HG03103 (cell line): ENCODE results near the gene ACSL5.
"Not testable (repeated sequence)": the region's sequence is repeated elsewhere in the genome, so short reads cannot be mapped to it uniquely, and the experiment has no call there.

ENCODE experiments used
- ATAC-seq: cut with Tn5 transposase; IDR thresholded peaks from one replicate; pipeline ENCODE4 v1.9.1; 2021; ENCODE audit warnings: low read depth; ENCODE audit not compliant: unreplicated experiment

ACSL5 gene

DNA sequence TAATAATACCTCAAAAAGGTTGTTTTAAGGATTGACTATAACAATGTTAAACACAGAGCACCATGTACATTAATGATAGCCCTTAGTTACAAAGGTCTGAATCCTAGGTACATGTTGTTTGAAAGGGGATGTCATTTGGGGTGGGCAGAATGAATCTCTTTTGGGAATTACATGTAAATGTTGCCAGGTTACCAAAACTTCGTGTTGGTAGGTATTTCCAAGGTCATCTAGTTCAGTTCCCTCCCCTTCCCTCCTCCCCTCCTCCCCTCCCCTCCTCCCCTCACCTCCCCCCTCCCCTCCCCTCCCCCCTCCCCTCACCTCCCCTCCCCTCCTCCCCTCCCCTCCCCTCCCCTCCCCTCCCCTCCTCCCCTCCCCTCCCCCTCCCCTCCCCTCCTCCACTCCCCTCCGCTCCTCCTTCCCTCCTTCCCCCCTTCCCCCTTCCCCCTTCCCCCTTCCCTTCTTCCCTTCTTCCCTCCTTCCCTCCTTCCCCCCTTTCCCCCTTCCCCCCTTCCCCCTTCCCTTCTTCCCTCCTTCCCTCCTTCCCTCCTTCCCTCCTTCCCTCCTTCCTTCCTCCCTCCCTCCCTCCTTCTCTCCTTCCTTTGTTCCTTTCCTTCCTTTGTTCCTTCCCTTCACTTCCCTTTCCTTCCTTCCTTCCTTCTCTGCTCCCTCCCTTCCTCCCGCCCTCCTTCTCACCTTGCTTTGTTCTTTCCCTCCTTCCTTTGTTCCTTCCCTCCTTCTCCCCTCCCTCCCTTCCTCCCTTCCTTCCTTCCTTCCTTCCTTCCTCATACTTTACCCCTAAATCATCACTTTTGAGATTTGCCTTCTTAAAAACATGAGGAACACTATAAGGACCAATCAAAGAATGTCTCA lies 81.2 kb downstream of the ACSL5 start:
- no peak for ATAC-seq

DNA sequence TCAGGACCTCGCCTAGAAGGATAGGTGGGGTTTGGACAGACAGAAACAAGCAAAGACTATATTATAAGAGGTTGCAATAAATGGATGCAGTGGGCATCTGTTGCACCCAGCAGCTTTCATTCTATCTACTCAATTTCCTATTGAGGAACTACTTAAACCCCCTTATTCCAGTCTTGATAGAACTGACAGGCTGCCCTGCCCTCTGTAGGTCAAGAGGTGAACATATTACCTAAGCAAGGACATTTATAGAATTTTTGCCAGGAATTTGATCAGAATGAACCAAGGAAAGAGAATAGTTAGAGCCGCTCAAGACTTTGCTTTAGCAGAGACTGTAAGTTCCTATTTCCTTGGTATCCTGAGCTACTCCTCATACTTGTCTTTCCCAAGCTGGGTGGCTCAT lies 82.6 kb downstream of the ACSL5 start:
- no peak for ATAC-seq

DNA sequence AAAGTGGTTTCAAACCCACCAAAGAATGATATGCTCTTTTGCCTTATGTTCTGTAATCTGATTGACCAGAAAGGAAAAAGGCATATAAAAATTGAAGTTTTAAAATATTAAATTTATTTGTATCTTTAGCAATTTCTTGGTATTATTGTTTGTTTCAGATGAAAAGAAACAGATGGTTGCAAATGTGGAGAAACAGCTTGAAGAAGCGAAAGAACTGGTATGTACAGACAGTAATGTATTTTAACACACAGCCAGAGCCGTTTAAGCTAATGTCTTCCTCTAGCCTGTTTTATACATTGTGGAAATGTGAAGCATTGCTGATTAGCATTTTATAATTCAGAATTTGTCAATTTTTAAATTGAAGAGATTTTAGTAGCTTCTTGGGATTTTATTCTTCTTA lies 86.5 kb downstream of the ACSL5 start:
- no peak for ATAC-seq

DNA sequence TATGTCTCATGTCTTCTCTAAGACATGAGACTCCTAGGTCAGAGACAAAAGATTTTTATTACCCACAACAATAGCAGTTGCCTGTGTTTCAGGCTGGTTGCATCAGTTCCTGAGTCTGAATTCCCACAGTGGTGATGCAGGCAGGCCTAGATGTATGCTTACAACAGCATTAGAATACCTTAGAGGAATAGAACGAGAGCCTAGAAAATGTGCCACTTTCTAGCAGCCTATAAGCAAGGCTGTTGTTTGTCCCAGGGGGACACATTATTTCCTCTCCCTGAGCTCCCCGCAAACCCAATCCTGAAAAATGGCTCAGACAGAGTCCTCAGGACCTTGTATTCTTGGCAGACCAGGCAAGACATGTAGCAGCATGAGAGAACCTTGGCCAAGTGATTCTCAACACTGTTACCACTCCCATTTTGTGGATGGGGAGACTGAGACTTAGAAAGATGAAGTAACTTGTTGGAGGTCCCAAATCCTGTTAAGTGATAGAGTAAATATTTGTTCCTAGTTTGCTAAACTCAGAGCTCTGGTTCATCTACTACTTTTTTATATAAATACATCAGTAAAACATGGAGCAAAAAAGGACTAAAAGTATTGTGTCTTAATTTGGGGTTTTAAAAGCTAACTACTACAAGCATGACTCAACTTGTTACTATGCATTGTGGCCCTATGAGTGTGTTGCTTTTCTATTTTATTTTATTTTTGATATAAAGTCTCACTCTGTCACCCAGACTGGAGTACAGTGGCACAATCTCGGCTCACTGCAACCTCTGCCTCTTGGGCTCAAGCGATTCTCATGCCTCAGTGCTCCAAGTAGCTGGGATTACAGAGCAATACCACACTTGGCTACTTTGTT lies 87.3 kb downstream of the ACSL5 start:
- ATAC-seq, result no peak

DNA sequence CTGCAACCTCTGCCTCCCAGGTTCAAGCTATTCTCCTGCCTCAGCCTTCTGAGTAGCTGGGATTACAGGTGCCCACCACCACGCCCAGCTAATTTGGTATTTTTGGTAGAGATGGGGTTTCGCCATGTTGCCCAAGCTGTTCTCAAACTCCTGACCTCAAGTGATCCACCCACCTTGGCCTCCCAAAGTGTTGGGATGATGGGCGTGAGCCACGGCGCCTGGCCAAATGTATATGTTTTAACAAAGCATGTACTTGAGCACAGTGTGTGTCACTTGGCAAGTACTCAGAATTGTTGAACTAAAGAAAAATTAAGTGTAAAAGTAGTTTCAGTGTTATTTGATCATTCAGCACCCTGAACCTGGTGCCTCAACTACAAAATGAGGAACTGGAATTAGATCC lies 90.2 kb downstream of the ACSL5 start:
- not testable (repeated sequence) for ATAC-seq

DNA sequence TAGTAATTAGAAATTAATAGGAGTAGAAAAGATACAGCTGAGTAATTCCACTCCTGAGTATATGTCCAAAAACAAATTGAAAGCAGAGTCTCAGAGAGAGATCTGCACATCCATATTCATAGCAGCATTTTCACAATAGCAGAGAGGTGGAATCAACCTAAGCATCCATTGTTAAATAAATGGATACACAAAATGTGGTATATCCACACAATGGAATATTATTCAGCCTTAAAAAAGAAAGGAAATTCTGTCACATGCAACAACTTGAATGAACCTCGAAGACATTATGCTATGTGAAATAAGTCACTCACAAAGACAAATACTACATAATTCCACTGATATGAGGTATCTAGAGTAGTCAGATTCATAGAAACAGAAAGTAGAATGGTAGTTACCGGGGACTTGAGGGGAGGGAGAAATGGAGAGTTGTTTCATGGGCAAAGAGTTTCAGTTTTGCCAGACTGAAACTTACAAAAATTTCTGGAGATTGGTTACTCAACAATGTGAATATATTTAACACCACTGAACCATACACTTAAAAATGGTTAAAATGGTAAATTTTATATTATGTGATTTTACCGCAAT lies 91.5 kb downstream of the ACSL5 start:
- ATAC-seq, result no peak

DNA sequence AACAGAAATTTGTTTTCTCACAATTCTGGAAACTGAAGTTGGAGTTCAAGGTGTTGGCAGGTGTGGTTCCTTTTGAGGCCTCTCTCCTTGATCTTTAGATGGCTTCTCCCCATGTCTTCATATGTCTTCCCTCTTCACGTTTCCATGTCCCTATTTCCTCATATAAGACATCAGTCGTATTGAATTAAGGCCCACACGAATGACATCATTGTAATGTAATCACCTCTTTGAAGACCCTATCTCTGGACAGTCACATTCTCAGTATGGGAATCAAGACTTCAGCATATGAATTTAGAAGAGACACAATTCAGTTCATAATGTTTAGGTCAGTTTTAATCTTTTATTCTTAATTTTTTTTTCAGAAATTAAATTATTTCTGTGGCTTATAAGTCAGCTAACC lies 92.9 kb downstream of the ACSL5 start:
- no peak for ATAC-seq

DNA sequence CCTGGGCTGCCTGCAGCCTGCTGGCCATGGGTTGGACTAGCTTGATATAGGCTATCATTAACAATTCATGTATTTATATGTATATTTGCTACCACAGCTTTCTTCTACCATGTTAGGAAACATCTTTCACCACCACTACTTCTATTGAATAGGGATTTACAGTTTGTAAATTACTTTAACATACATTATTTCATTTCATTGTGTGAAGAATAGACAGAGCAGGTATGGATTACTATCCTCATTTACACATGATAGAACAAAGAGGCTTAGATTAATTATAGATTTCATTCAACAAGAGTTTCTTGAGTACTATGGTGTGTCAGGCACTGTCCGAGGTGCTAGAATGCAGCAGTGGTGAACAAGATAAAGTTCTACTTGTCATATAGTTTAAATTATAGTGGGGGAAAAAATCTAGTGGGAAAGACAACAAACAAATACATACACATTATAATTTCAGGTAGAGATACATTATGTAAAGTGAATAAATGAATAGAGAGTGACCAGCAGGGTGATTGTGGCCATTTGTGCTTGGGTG lies 93.7 kb downstream of the ACSL5 start:
- no peak for ATAC-seq

DNA sequence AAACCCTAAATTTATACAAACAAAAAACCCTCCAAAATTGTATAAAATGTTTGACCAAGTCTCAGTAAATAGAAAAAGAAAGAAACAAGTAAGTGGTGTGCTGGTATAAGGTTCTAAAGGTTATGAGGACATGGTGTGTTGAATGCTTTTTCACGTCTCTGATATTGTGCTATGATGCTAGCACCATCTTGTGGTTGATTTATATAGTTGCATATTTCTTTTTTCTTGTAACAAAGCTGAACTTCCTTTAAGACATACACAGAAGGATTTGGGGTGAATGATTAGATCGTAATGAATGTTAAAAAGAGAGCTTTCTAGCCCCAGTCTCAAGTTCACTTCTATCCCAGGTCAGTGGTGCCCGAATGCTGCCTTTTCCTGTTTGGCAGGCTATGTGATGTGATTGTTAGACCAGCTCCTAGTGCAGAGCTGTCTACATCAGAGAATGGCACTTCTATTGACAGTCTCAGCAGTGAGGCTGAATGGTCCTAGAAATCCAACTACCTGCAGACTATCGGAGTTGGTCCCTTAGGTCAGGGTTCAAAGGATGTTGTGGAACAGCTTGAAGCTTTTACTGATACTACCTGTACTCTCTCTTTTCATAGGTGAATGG lies 98.1 kb downstream of the ACSL5 start:
- ATAC-seq, result peak; percentile 74

DNA sequence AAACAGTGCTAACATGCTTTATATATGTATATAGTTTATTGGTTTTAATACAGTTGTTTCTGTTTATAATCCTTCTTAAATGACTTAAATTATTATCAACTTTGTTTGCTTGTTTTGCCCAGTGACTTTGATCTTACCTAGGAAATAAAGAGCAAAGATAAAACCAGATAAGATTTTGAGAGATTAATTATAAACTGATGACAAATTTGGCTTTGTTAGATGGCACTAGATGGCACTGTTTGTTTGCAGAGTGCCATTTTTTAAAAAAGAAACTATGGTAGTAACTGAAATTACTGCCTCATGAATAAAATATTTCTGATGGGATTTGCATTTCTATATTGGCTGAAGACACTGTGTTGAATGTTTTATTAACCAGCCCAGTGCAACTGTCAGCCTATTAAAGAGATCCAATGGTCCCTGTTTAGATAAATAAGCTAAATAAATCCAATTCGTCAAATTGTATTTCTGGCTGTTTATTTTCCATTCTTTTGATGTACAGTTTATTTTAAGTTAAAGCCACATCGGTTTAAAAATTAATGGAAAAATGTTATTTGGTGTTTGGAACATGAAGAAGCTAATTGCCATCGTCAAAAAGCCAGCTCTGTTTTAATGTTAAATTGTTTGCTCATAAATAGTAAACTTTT lies 101.8 kb downstream of the ACSL5 start:
- ATAC-seq, result no peak
